Measurements from ENCODE around the gene XCL1. TPM values are rescaled to one million over a fixed set of nuclear protein-coding genes. Genes with fewer than 3 reads are reported as not detected.

XCL1 gene
- total RNA-seq, 4 donors from 2014 or later = 0.66 TPM; not detected in 3

DNA sequence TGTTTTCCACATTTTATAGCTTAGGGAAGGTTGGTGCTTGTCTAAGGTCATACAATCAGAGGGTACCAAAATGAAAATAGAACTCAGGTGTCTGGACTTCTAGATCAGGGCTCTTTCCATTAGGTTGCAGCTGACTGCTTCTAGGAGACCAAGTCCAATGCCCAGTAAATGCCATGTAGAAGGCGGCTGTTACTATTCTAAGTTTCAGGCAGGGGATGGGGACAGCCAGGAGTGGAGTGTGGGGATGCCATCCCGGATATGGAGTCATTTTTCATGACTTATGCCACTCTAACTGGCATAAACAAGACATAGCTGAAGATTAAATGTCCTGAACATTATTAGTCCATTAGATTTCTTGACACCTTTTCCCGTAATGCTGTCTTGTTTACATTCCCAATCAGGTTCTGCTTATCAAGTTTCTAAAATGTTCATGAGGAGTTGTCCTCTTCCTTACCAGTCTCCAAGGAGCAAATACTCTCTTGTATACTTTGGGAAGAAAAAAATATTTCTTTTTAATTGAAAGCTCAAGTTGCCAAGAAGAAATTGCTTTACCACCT, 31.5 kb downstream of the XCL1 start:
- 91 to 94% methylated on average over 3 of the region's 3 CpGs for WGBS, 2 donors
- TF ChIP-seq, protein P1, sequence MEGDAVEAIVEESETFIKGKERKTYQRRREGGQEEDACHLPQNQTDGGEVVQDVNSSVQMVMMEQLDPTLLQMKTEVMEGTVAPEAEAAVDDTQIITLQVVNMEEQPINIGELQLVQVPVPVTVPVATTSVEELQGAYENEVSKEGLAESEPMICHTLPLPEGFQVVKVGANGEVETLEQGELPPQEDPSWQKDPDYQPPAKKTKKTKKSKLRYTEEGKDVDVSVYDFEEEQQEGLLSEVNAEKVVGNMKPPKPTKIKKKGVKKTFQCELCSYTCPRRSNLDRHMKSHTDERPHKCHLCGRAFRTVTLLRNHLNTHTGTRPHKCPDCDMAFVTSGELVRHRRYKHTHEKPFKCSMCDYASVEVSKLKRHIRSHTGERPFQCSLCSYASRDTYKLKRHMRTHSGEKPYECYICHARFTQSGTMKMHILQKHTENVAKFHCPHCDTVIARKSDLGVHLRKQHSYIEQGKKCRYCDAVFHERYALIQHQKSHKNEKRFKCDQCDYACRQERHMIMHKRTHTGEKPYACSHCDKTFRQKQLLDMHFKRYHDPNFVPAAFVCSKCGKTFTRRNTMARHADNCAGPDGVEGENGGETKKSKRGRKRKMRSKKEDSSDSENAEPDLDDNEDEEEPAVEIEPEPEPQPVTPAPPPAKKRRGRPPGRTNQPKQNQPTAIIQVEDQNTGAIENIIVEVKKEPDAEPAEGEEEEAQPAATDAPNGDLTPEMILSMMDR (IDR thresholded peaks at IDR 0.05) = no peak
- TF ChIP-seq POLR2A (IDR thresholded peaks at IDR 0.05) (no peak), EP300 (IDR thresholded peaks at IDR 0.05) (no peak)
- Histone ChIP-seq H3K36me3 (no peaks in the 10 kb centered on the region), H3K27me3 (no peaks in the 10 kb centered on the region), H3K9me3 (no peaks in the 10 kb centered on the region), H3K4me3 (no peak overlapping the region), H3K27ac (no peak overlapping the region), H3K4me1 (peaks cover 0 to 18% (median 0%) of the 10 kb centered on the region in 4 donors)
- DNase-seq (ENCODE audit: low spot score in 2 of 2) = no peak

DNA sequence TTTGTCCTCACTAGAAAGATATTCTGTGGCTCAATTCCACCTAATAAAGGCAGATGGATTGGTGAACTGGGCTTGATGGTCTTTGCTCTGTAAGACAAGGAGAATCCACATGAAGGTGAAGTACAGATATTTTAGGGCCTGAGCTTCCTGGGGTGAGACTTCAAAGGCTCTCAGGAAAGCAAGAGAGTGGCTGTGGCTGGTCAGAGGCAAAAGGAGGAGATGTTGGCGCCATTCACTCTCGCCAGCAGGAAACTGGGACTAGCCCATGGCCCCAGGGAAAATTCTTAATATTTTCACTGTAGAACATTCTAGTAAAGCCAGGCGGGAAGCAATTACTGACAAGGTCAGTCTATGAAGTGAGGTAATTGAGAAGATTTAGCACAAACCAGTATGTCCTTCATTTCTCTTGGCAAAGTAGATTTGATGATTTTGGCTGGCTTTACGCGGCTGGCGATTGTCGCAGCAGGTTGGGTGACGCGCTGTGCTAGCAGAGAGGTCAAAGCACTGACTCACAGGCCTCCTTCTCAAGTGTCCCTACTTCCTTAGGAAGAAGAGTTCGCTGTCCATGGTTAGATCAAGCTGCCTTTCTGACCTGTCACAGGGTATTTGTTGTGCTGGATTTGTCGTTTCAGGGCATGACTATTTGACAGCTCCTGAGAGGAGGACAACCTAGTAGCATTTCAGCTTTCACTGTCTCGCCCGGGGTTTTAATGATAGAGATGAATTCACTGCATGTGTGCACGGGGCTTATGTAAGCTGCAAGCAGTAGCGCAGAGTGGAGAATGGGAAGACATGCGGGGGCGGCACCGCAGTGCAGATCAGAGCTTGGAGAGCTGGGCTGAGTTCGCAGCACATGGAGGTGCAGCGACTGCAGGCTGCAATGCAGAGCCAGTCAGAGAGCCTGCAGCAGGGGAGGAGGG, 32.7 kb downstream of the XCL1 start:
- H3K4me1 ChIP-seq = peaks cover 0 to 29% (median 0%) of the 10 kb centered on the region in 4 donors
- 35 to 54% methylated on average over 20 of the region's 20 CpGs for WGBS, 2 donors
- H3K36me3 ChIP-seq = no peaks in the 10 kb centered on the region
- H3K27me3 ChIP-seq = no peaks in the 10 kb centered on the region
- H3K27ac ChIP-seq = peak overlapping the region in 1 of 4 donors; percentile 7
- no peaks in the 10 kb centered on the region for H3K9me3 ChIP-seq
- H3K4me3 ChIP-seq = peak overlapping the region in 2 of 4 donors; percentile 3 to 22
- no peak for TF ChIP-seq EP300 (IDR thresholded peaks at IDR 0.05)
- TF ChIP-seq, protein P1 (IDR thresholded peaks at IDR 0.05) = no peak
- no peak for TF ChIP-seq POLR2A (IDR thresholded peaks at IDR 0.05)
- peak in 1 of 2 donors; percentile 18 for DNase-seq (ENCODE audit: low spot score in 2 of 2)

DNA sequence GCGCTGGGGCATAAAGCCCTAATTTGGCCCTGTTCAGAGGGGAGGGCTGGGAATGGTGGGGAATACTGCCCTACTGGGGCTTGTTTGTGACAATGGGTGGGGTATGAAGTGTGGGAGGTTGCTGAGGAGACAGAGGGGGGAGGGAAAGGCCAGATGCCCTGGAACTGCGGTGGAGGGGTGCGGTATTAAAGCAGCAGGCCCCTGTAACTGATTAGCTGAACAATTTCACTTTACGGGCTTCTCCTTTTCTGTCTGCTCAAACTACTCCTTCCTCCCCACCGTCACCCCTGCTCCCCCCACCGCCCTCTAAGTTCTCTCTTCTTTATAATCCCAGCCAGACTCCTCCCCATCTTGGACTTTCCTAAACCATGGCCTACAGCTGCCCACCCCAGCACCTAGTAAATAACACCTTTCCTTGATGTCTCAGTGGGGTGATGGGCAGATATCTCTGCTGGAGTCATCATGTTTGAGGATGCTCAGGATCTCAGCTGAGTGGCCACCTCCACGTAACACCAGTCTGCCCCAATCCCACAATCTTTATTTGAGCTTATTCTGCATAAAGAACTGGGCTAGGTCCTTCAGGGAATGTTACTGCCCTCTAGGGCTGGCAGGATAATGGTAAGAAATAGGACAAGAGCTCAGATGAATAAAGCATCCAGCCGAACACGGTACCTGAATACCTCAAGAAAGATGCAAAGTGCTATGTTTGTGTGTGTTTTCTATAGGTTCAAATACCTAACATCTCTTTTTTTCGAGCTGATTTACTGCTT, 33.5 kb downstream of the XCL1 start:
- Histone ChIP-seq H3K36me3 (no peaks in the 10 kb centered on the region), H3K4me3 (peak overlapping the region in 2 of 4 donors; percentile 3 to 22), H3K27ac (peak overlapping the region in 1 of 4 donors; percentile 7), H3K9me3 (no peaks in the 10 kb centered on the region), H3K27me3 (no peaks in the 10 kb centered on the region), H3K4me1 (peaks cover 0 to 30% (median 0%) of the 10 kb centered on the region in 4 donors)
- TF ChIP-seq EP300 (IDR thresholded peaks at IDR 0.05) = no peak
- no peak for DNase-seq (ENCODE audit: low spot score in 2 of 2)
- WGBS, 2 donors = 44 to 51% methylated on average over 10 of the region's 10 CpGs

DNA sequence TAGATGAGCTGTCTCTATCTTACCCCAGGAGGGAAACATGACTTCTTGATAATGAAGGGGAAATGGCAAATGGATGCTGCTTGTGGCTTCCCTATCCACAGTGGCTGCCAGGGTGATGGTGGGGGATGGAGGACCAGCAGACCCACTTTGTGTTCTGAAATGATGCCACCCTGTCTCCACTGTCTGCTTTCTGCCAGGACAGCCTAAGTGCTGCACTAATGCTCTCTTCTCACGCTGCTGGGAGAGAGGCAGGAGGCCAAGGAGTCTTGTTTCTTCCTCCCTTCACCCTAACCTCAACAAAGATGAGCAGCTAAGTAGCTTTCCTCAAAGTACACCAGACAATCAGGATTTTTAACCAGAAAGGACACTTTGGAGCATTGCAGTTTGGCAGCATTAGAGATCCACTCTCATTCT, 36.6 kb downstream of the XCL1 start:
- DNase-seq (ENCODE audit: low spot score in 2 of 2) = no peak

DNA sequence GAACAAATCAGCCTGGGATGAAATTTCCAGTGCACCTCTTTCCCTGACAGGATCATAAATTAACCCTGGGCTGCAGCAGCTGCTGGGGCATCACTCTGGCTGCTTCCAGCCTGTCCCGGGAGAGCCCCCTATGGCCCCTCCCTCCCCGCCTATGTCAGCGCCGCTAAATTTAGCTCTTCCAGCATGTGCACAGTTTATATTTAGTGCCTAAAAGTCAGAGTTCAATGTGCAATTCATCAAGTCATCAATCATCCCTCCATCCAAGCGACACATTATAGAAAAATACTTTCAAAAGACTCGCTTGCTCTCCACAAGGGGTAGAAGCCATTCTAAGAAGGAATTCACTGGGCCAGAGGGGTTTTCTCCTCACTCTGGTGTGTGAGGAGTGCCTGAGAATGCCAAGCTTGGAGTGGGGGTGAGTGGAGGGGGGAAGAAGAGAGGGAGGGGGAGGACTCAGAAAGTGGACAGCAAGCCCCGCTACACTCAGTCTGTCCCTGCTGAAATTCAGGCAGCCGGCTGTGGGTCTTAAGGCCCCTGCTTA, 37.4 kb downstream of the XCL1 start:
- Histone ChIP-seq H3K27me3 (no peaks in the 10 kb centered on the region), H3K9me3 (no peaks in the 10 kb centered on the region), H3K36me3 (no peaks in the 10 kb centered on the region), H3K4me1 (peaks cover 0 to 27% (median 0%) of the 10 kb centered on the region in 4 donors), H3K4me3 (no peak overlapping the region), H3K27ac (no peak overlapping the region)
- TF ChIP-seq EP300 (IDR thresholded peaks at IDR 0.05) (peak in 1 of 2 donors; percentile 68), POLR2A (IDR thresholded peaks at IDR 0.05) (no peak)
- TF ChIP-seq, protein P1 (IDR thresholded peaks at IDR 0.05) = no peak
- 12 to 24% methylated on average over 8 of the region's 8 CpGs for WGBS, 2 donors
- no peak for DNase-seq (ENCODE audit: low spot score in 2 of 2)

More for the DNA sequence above, 36.6 kb downstream of the XCL1 start:
- 64 to 94% methylated on average over 1 of the region's 1 CpG for WGBS, 2 donors
- Histone ChIP-seq H3K9me3 (no peaks in the 10 kb centered on the region), H3K4me1 (peaks cover 0 to 30% (median 0%) of the 10 kb centered on the region in 4 donors), H3K4me3 (no peak overlapping the region), H3K27ac (no peak overlapping the region), H3K36me3 (no peaks in the 10 kb centered on the region), H3K27me3 (no peaks in the 10 kb centered on the region)
- TF ChIP-seq POLR2A (IDR thresholded peaks at IDR 0.05) = no peak
